AG04449 (cell line): Measurements from ENCODE around the gene NAALADL1.

ENCODE experiments used
- CTCF ChIA-PET: fragments of 350-600 bp; formaldehyde crosslinking; extraction: SDS; loops from one replicate; lab custom pipeline; 2021; ENCODE audit warnings: antibody characterized with exemption; lab: Yijun Ruan, JAX
- POLR2A ChIA-PET: fragments of 400-600, 350-600 bp; formaldehyde crosslinking; extraction: SDS; loops from one replicate; lab custom pipeline; 2020; ENCODE audit warnings: antibody characterized with exemption, inconsistent platforms; lab: Yijun Ruan, JAX
- DNase-seq: peaks from one replicate; pipeline ENCODE4 v3.0.0-alpha.2; 2010; ENCODE audit warnings: low read depth, low spot score
- H3K4me3 ChIP-seq: 2 replicates; pipeline ENCODE4 v1.5.1; 2011; ENCODE audit warnings: low read depth, mild to moderate bottlenecking, control low read depth, low read length
- CTCF ChIP-seq: IDR thresholded peaks from one replicate; pipeline ENCODE4 v1.5.1; 2011; ENCODE audit warnings: mild to moderate bottlenecking, moderate library complexity, low read length, control low read depth, inconsistent platforms; ENCODE audit not compliant: insufficient read depth; ENCODE audit errors: missing control alignments

Gene NAALADL1

GRCh38 chr11:65058419-65059054 lies at the start of gene NAALADL1:
NAALADL1 (minus strand) TSS chr11:65058553; CDS start chr11:65058521, 32 bp downstream.
- no peak for DNase-seq
- no peak for TF ChIP-seq CTCF
- ChIA-PET CTCF (interaction anchor here (0.8 to 1.5 kb wide), 4 partner anchors 10 to 30 kb away, joined by 3 to 4 read pairs (median 4); no protein-coding TSS in a partner anchor), POLR2A (interaction anchor here (0.6 kb wide), 1 partner anchor 37 kb away, joined by 3 read pairs; no protein-coding TSS in a partner anchor)
- H3K4me3 ChIP-seq: no peak within 1 kb of the TSS

- H3K4me3 ChIP-seq: no peak overlapping the region
- TF ChIP-seq CTCF: no peak
- ChIA-PET CTCF (interaction anchor here (6.4 to 7.0 kb wide), 2 partner anchors 11 to 12 kb away, joined by 72 to 169 read pairs; partner anchors contain the start of genes FAU, MRPL49, VPS51 and ZNHIT2), POLR2A (no interaction called here)
- DNase-seq: no peak
These were observed 49.6 kb upstream of the NAALADL1 start for GRCh38 chr11:65107751-65108468.

DNA sequence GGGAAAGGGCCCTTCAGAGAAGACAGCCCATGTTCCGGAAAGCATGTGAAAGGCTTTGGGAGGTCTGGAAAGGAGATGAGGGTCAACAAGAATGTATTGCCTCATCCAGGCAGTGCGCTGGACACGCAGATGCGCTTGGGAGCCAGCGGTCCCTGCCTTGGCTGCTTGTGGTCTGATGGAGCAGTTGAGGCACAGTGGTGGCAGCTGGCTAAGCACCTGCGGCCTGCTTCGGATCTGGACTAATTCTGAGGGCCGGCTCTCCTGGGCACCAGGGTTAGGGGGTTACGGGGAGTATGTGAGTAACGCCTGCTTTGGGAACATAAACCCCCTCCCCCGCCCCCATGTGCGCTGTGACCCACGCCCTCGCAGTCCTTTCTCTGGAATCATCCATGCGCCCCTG lies 48.7 kb upstream of the NAALADL1 start:
- ChIA-PET CTCF (interaction anchor here (6.4 to 7.0 kb wide), 2 partner anchors 10 to 13 kb away, joined by 72 to 169 read pairs; partner anchors contain the start of genes FAU, MRPL49, VPS51 and ZNHIT2), POLR2A (no interaction called here)
- no peak overlapping the region for H3K4me3 ChIP-seq
- TF ChIP-seq CTCF: no peak
- DNase-seq: no peak

GRCh38 chr11:65104628-65105027 lies 46.3 kb upstream of the NAALADL1 start:
- no peak overlapping the region for H3K4me3 ChIP-seq
- ChIA-PET CTCF (interaction anchor here (0.6 to 4.8 kb wide), 2 partner anchors 8 to 258 kb away, joined by 3 to 51 read pairs; partner anchors contain the start of gene TM7SF2), POLR2A (no interaction called here)
- no peak for TF ChIP-seq CTCF
- DNase-seq: no peak

DNA sequence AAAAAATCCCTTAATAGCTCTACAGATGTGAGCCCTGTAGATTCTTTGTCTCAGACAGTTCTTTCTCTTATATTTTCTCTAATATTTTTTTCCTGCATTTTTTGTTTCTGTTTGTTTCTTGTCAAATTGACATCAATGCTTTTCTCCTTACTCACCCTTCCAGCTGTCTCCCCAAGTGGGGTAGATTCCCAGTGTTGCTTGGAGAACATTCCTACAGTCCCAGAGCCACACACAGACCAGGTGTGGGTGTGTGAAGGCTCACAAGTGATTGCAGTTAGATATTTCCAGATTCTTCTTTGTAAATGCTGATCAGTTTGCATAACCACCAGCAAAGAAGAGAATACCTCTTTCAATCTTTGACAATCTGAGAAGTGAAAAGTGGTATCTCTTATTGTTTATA lies 45.1 kb upstream of the NAALADL1 start:
- CTCF ChIA-PET: interaction anchor here (1.4 to 4.8 kb wide), 5 partner anchors 9 to 89 kb away, joined by 4 to 51 read pairs (median 6); partner anchors contain the start of genes ARL2, TM7SF2 and ZNHIT2
- H3K4me3 ChIP-seq: no peak overlapping the region
- DNase-seq: no peak
- no peak for TF ChIP-seq CTCF
- POLR2A ChIA-PET: no interaction called here
